ENCODE data around the gene RSPH9. TPM values are rescaled to one million over a fixed set of nuclear protein-coding genes. Genes with fewer than 3 reads are reported as not detected.

The RSPH9 gene, protein sequence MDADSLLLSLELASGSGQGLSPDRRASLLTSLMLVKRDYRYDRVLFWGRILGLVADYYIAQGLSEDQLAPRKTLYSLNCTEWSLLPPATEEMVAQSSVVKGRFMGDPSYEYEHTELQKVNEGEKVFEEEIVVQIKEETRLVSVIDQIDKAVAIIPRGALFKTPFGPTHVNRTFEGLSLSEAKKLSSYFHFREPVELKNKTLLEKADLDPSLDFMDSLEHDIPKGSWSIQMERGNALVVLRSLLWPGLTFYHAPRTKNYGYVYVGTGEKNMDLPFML
- polyA plus RNA-seq (2013, experiment 1 of 2): 0.62 TPM
- polyA plus RNA-seq (2013, experiment 2 of 2): 0.84 TPM

DNA sequence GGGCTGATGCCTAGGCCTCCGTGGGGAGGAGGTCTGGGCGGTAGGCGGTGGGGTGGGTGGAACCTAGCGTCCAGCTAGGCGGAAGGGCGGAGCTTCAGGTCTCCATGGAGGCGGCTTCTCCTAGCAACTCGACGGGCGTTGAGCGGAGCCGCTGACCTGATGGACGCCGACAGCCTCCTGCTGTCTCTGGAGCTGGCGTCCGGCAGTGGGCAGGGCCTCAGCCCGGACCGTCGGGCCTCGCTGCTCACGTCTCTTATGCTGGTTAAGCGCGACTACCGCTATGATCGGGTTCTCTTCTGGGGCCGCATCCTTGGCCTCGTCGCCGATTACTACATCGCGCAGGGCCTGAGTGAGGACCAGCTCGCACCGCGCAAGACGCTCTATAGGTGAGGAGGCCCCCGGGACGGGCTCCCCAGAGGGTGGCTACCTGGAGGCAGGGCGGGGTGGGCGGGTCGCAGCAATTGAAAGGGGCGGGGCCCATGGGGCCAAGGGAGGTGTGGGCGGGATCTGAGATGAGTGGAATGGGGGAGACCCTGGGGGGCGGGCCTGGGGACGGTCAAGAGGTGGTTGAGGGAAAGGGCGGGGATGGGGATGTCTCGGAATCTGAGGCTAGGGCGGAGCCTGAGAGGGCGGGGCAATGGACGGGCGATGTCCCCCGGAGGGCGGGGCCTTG is at the start of gene RSPH9:
TSS of gene RSPH9 (plus strand) at position 97 of the 673 bp plus-strand sequence. CDS start at position 160, 63 bp downstream.
- Histone ChIP-seq H3K9me3 (ENCODE audit: control insufficient read depth, low read length) (no peaks in the 10 kb centered on the region), H3K9ac (ENCODE audit: low read length) (peak within 1 kb of the TSS; percentile 64), H2BK12ac (ENCODE audit: low read length in 2 of 2) (peak within 1 kb of the TSS in 1 of 2 experiments; percentile 67), H2BK120ac (ENCODE audit: low read depth, low read length) (no peak within 1 kb of the TSS), H3K23ac (ENCODE audit: low read length in 2 of 2) (no peak within 1 kb of the TSS), H2BK15ac (ENCODE audit: low read depth, poor library complexity, severe bottlenecking) (no peak within 1 kb of the TSS), H3K36me3 (ENCODE audit: control insufficient read depth in 1 of 2, insufficient read depth in 2 of 2, low read depth in 1 of 2, low read length in 2 of 2) (peaks cover 23 to 26% of the 10 kb centered on the region in 2 experiments), H2BK5ac (ENCODE audit: low read depth, low read length, poor library complexity, severe bottlenecking) (no peak within 1 kb of the TSS), H3K4me1 (ENCODE audit: control insufficient read depth, insufficient read depth, low read depth, low read length) (peaks cover 8% of the 10 kb centered on the region), H2AK5ac (ENCODE audit: low read length, severe bottlenecking) (no peak within 1 kb of the TSS), H2AFZ (ENCODE audit: low read depth, low read length) (peak within 1 kb of the TSS; percentile 68), H3K14ac (ENCODE audit: low read length in 2 of 2) (peak within 1 kb of the TSS in 1 of 2 experiments; percentile 35), H3K4me3 (ENCODE audit: insufficient read depth in 1 of 2, low read depth in 1 of 2, low read length in 2 of 2) (peak within 1 kb of the TSS; percentile 58 to 78), H3K4ac (ENCODE audit: low read depth in 1 of 2, low read length in 2 of 2) (no peak within 1 kb of the TSS), H3K27ac (ENCODE audit: low read length, poor library complexity, severe bottlenecking) (no peak within 1 kb of the TSS), H3K18ac (ENCODE audit: low read depth in 1 of 2, low read length in 2 of 2) (peak within 1 kb of the TSS in 1 of 2 experiments; percentile 6), H3K27me3 (ENCODE audit: control insufficient read depth in 1 of 2, insufficient read depth in 1 of 2, low read length in 2 of 2) (no peaks in the 10 kb centered on the region), H4K91ac (ENCODE audit: low read length) (no peak within 1 kb of the TSS), H4K8ac (ENCODE audit: low read length) (peak within 1 kb of the TSS; percentile 72), H3K79me1 (replicated peaks; ENCODE audit: low read length, poor library complexity, severe bottlenecking) (peaks cover 11% of the 10 kb centered on the region), H3K4me2 (ENCODE audit: low read length, poor library complexity, severe bottlenecking) (peak within 1 kb of the TSS; percentile 56)
- WGBS: 2% methylated on average over 52 of the region's 52 CpGs
- peak; percentile 85 for DNase-seq

DNA sequence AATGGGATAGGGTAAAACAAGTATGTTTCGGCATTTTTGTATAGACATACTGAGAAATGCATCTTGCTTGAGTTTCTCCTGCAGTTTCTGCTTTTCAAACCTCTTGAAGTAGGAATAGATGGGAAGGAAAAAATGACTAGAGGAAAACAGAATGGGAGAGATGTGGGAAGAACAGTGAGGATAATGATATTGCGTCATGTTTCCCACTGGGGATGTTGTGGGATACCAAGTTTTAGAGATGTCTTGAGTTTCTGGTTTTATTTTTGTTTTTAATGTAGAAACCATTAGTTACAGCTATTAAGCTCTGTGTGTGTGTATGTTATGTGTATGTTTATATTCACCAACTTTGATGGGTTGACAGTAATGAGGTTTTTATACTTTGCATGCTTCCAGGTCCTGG is 44.2 kb upstream of the RSPH9 start:
- H3K9ac ChIP-seq (ENCODE audit: low read length): no peak overlapping the region
- H3K27me3 ChIP-seq (ENCODE audit: control insufficient read depth in 1 of 2, insufficient read depth in 1 of 2, low read length in 2 of 2): no peaks in the 10 kb centered on the region
- H4K91ac ChIP-seq (ENCODE audit: low read length): no peak overlapping the region
- H3K4me3 ChIP-seq (ENCODE audit: insufficient read depth in 1 of 2, low read depth in 1 of 2, low read length in 2 of 2): no peak overlapping the region
- H2BK5ac ChIP-seq (ENCODE audit: low read depth, low read length, poor library complexity, severe bottlenecking): no peak overlapping the region
- H3K4me2 ChIP-seq (ENCODE audit: low read length, poor library complexity, severe bottlenecking): no peak overlapping the region
- no peak overlapping the region for H2BK12ac ChIP-seq (ENCODE audit: low read length in 2 of 2)
- H3K36me3 ChIP-seq (ENCODE audit: control insufficient read depth in 1 of 2, insufficient read depth in 2 of 2, low read depth in 1 of 2, low read length in 2 of 2): peaks cover 30 to 81% of the 10 kb centered on the region in 2 experiments
- no peak overlapping the region for H2AFZ ChIP-seq (ENCODE audit: low read depth, low read length)
- DNase-seq: no peak
- H3K79me1 ChIP-seq (replicated peaks; ENCODE audit: low read length, poor library complexity, severe bottlenecking): peaks cover 17% of the 10 kb centered on the region
- no peak overlapping the region for H3K23ac ChIP-seq (ENCODE audit: low read length in 2 of 2)
- H2BK120ac ChIP-seq (ENCODE audit: low read depth, low read length): no peak overlapping the region
- no peaks in the 10 kb centered on the region for H3K4me1 ChIP-seq (ENCODE audit: control insufficient read depth, insufficient read depth, low read depth, low read length)
- H2BK15ac ChIP-seq (ENCODE audit: low read depth, poor library complexity, severe bottlenecking): no peak overlapping the region
- H3K9me3 ChIP-seq (ENCODE audit: control insufficient read depth, low read length): no peaks in the 10 kb centered on the region
- H3K14ac ChIP-seq (ENCODE audit: low read length in 2 of 2): no peak overlapping the region
- no peak overlapping the region for H3K27ac ChIP-seq (ENCODE audit: low read length, poor library complexity, severe bottlenecking)
- no peak overlapping the region for H4K8ac ChIP-seq (ENCODE audit: low read length)
- H3K4ac ChIP-seq (ENCODE audit: low read depth in 1 of 2, low read length in 2 of 2): no peak overlapping the region
- H3K18ac ChIP-seq (ENCODE audit: low read depth in 1 of 2, low read length in 2 of 2): no peak overlapping the region
- H2AK5ac ChIP-seq (ENCODE audit: low read length, severe bottlenecking): no peak overlapping the region
- 97% methylated on average over 2 of the region's 2 CpGs for WGBS

DNA sequence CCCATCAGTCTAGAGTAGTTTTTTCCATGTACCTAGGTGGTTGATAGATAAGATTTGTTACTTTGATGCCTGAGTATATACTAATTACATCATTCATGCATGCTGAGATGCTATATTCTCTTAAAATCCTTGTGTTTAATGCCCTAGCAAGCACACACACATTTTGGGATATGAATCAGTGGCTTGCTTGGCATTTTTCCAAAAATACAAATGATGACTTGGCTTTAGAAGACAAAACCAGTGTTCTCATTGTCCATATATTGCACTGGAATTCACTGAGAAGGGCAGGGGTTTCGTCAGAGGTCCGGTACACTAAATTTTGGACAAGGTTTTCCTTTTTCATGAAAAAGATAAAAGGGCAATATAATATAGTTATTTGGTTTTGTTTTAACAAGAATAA is 40.7 kb upstream of the RSPH9 start:
- H3K9me3 ChIP-seq (ENCODE audit: control insufficient read depth, low read length): no peaks in the 10 kb centered on the region
- no peak for DNase-seq
- H3K4ac ChIP-seq (ENCODE audit: low read depth in 1 of 2, low read length in 2 of 2): no peak overlapping the region
- H2AK5ac ChIP-seq (ENCODE audit: low read length, severe bottlenecking): no peak overlapping the region
- H3K4me3 ChIP-seq (ENCODE audit: insufficient read depth in 1 of 2, low read depth in 1 of 2, low read length in 2 of 2): no peak overlapping the region
- no peak overlapping the region for H2BK12ac ChIP-seq (ENCODE audit: low read length in 2 of 2)
- no peaks in the 10 kb centered on the region for H3K27me3 ChIP-seq (ENCODE audit: control insufficient read depth in 1 of 2, insufficient read depth in 1 of 2, low read length in 2 of 2)
- H3K14ac ChIP-seq (ENCODE audit: low read length in 2 of 2): no peak overlapping the region
- no peak overlapping the region for H2BK120ac ChIP-seq (ENCODE audit: low read depth, low read length)
- H3K4me2 ChIP-seq (ENCODE audit: low read length, poor library complexity, severe bottlenecking): no peak overlapping the region
- no peak overlapping the region for H4K91ac ChIP-seq (ENCODE audit: low read length)
- no peak overlapping the region for H4K8ac ChIP-seq (ENCODE audit: low read length)
- no peak overlapping the region for H2AFZ ChIP-seq (ENCODE audit: low read depth, low read length)
- H3K18ac ChIP-seq (ENCODE audit: low read depth in 1 of 2, low read length in 2 of 2): no peak overlapping the region
- H3K79me1 ChIP-seq (replicated peaks; ENCODE audit: low read length, poor library complexity, severe bottlenecking): peaks cover 11% of the 10 kb centered on the region
- H3K23ac ChIP-seq (ENCODE audit: low read length in 2 of 2): no peak overlapping the region
- H3K4me1 ChIP-seq (ENCODE audit: control insufficient read depth, insufficient read depth, low read depth, low read length): peaks cover 1% of the 10 kb centered on the region
- WGBS: 100% methylated on average over 2 of the region's 2 CpGs
- no peak overlapping the region for H2BK15ac ChIP-seq (ENCODE audit: low read depth, poor library complexity, severe bottlenecking)
- no peak overlapping the region for H2BK5ac ChIP-seq (ENCODE audit: low read depth, low read length, poor library complexity, severe bottlenecking)
- H3K27ac ChIP-seq (ENCODE audit: low read length, poor library complexity, severe bottlenecking): no peak overlapping the region
- H3K36me3 ChIP-seq (ENCODE audit: control insufficient read depth in 1 of 2, insufficient read depth in 2 of 2, low read depth in 1 of 2, low read length in 2 of 2): peaks cover 26 to 84% of the 10 kb centered on the region in 2 experiments
- peak overlapping the region; percentile 10 for H3K9ac ChIP-seq (ENCODE audit: low read length)

DNA sequence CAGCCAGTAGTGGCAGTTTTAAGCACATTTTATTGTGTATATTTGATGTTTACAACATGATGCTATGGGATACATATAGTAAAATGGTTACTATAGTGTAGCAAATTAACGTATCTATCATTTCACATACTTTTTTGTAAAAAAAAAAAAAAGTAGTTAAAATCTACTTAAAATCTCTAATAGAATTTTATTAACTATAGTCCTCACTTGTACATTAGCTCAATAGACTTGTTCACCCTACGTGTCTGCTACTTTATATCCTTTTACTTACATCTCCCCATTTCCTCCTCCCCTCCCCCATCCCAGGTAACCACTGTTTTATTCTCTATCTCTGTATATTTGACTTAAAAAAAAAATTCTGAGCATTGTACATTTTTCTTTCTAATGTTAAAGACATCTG is 38.8 kb upstream of the RSPH9 start:
- no peak overlapping the region for H2BK15ac ChIP-seq (ENCODE audit: low read depth, poor library complexity, severe bottlenecking)
- H4K91ac ChIP-seq (ENCODE audit: low read length): no peak overlapping the region
- H3K23ac ChIP-seq (ENCODE audit: low read length in 2 of 2): no peak overlapping the region
- 80% methylated on average over 1 of the region's 2 CpGs for WGBS
- no peak overlapping the region for H2AFZ ChIP-seq (ENCODE audit: low read depth, low read length)
- H3K4me3 ChIP-seq (ENCODE audit: insufficient read depth in 1 of 2, low read depth in 1 of 2, low read length in 2 of 2): no peak overlapping the region
- H3K27ac ChIP-seq (ENCODE audit: low read length, poor library complexity, severe bottlenecking): no peak overlapping the region
- H3K36me3 ChIP-seq (ENCODE audit: control insufficient read depth in 1 of 2, insufficient read depth in 2 of 2, low read depth in 1 of 2, low read length in 2 of 2): peaks cover 32 to 90% of the 10 kb centered on the region in 2 experiments
- no peak overlapping the region for H2BK5ac ChIP-seq (ENCODE audit: low read depth, low read length, poor library complexity, severe bottlenecking)
- DNase-seq: no peak
- no peaks in the 10 kb centered on the region for H3K27me3 ChIP-seq (ENCODE audit: control insufficient read depth in 1 of 2, insufficient read depth in 1 of 2, low read length in 2 of 2)
- no peak overlapping the region for H3K9ac ChIP-seq (ENCODE audit: low read length)
- no peak overlapping the region for H3K14ac ChIP-seq (ENCODE audit: low read length in 2 of 2)
- no peak overlapping the region for H2AK5ac ChIP-seq (ENCODE audit: low read length, severe bottlenecking)
- no peak overlapping the region for H4K8ac ChIP-seq (ENCODE audit: low read length)
- H3K9me3 ChIP-seq (ENCODE audit: control insufficient read depth, low read length): no peaks in the 10 kb centered on the region
- H2BK12ac ChIP-seq (ENCODE audit: low read length in 2 of 2): no peak overlapping the region
- peaks cover 2% of the 10 kb centered on the region for H3K4me1 ChIP-seq (ENCODE audit: control insufficient read depth, insufficient read depth, low read depth, low read length)
- no peak overlapping the region for H3K4ac ChIP-seq (ENCODE audit: low read depth in 1 of 2, low read length in 2 of 2)
- H2BK120ac ChIP-seq (ENCODE audit: low read depth, low read length): no peak overlapping the region
- peaks cover 11% of the 10 kb centered on the region for H3K79me1 ChIP-seq (replicated peaks; ENCODE audit: low read length, poor library complexity, severe bottlenecking)
- H3K18ac ChIP-seq (ENCODE audit: low read depth in 1 of 2, low read length in 2 of 2): no peak overlapping the region
- H3K4me2 ChIP-seq (ENCODE audit: low read length, poor library complexity, severe bottlenecking): no peak overlapping the region

Data from mesenchymal stem cell (in vitro differentiated cells and primary cell).